ENCODE results near the gene CD3E. TPM values are rescaled to one million over a fixed set of nuclear protein-coding genes. Genes with fewer than 3 reads are reported as not detected.

CD3E gene
- total and polyA plus RNA-seq, 10 donors, result 20.5 to 89.2 (median 55.0) TPM

DNA sequence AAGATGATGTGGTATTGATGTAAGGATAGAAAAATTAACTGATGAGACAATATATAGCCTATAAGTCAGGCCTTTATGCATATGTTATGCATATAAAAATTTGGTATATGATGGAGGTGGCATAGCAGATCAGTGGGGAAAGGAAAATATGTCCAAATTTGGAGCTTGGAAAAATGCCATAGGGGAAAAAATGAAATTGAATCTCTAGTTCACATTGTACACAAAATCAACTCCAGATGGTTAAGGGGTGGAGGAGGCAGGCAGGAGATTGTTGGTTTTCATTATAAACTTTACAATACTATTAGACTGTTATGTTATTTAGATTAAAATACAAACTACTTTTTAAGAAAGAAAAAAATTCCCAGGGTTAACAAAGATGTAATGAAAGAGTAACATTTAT is 15.1 kb upstream of the CD3E start:
- Histone ChIP-seq H3K27me3 (replicated peaks in 1 of 7) (peaks cover 0 to 5% (median 0%) of the 10 kb centered on the region in 7 donors), H3K36me3 (no peaks in the 10 kb centered on the region), H3K4me1 (peaks cover 0 to 12% (median 7%) of the 10 kb centered on the region in 6 donors), H3K9me3 (no peaks in the 10 kb centered on the region), H3K27ac (no peak overlapping the region), H3K4me3 (no peak overlapping the region)
- DNase-seq, result no peak
- TF ChIP-seq, protein P1, sequence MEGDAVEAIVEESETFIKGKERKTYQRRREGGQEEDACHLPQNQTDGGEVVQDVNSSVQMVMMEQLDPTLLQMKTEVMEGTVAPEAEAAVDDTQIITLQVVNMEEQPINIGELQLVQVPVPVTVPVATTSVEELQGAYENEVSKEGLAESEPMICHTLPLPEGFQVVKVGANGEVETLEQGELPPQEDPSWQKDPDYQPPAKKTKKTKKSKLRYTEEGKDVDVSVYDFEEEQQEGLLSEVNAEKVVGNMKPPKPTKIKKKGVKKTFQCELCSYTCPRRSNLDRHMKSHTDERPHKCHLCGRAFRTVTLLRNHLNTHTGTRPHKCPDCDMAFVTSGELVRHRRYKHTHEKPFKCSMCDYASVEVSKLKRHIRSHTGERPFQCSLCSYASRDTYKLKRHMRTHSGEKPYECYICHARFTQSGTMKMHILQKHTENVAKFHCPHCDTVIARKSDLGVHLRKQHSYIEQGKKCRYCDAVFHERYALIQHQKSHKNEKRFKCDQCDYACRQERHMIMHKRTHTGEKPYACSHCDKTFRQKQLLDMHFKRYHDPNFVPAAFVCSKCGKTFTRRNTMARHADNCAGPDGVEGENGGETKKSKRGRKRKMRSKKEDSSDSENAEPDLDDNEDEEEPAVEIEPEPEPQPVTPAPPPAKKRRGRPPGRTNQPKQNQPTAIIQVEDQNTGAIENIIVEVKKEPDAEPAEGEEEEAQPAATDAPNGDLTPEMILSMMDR (IDR thresholded peaks at IDR 0.05 in 8 of 11, conservative IDR thresholded peaks at IDR 0.05 in 3 of 11), result no peak
- TF ChIP-seq POLR2AphosphoS5 (IDR thresholded peaks at IDR 0.05), result no peak
- TF ChIP-seq POLR2A (IDR thresholded peaks at IDR 0.05), result no peak
- intact Hi-C loops (cut with DNase I; ENCODE audit: low total_unique reads), result no loop called here

DNA sequence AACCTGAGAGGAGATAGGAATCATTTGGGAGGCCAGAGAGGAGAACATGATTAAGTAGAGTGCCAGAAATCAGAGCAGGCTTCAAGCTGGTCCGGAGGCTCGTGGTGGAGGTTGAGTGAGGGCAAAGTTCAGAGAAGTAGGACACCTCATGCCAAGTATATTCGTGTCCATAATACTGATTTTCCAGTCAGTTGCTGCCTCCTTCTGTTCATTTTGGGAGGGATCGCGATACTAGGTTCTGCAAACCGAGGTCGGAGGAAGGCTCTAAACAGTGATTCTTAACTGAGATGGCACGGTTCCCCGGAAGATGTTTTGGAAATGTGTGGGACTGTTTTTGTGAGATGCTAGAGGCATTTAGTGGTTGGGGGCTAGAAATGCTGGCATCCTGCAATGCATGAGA is 13.6 kb upstream of the CD3E start:
- Histone ChIP-seq H3K36me3 (no peaks in the 10 kb centered on the region), H3K4me3 (no peak overlapping the region), H3K9me3 (no peaks in the 10 kb centered on the region), H3K27ac (peak overlapping the region in 2 of 8 donors; percentile 46 to 53), H3K4me1 (peaks cover 0 to 16% (median 7%) of the 10 kb centered on the region in 6 donors), H3K27me3 (replicated peaks in 1 of 7) (peaks cover 0 to 11% (median 0%) of the 10 kb centered on the region in 7 donors)
- DNase-seq, result no peak
- TF ChIP-seq POLR2A (IDR thresholded peaks at IDR 0.05) (no peak), POLR2AphosphoS5 (IDR thresholded peaks at IDR 0.05) (no peak)
- TF ChIP-seq, protein P1 (IDR thresholded peaks at IDR 0.05 in 8 of 11, conservative IDR thresholded peaks at IDR 0.05 in 3 of 11), result peak in 9 of 11 experiments; percentile 16 to 62 (median 52)
- intact Hi-C loops (cut with DNase I; ENCODE audit: low total_unique reads), result loop anchor here (5.0 kb wide), 1 partner anchor 94 kb away; no protein-coding TSS in a partner anchor
- WGBS, 5 donors, result 12 to 20% (median 17%) methylated on average over 9 of the region's 9 CpGs

DNA sequence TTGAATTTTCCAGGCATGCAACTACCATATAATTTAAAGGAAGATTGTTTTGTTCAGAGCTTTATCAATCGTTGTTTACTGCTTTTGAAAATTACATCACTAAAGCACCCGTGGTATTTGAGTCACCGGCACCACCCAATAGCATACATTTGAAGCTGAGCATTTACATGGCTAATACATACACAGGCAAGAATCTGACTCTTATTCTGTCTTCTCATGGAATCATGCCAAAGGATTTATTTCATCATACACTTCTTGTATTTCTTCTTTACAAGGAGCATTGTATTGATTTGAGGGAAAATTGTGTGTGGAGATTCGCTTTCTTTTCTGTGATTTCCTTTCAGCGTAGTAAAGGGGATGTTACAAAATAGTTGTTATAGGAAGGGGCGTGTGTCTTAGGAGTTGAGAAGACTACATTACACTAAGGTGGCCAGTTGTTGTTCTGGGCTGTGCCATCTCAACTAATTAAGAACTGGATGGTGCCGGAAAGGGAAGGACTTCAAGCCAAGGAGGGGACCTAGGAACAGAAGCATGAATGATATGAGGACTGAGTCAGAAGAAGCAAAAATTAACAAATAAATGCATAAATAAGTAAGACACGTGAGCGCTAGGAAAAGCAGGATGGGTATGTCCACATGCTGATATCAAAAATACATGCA is 12.9 kb upstream of the CD3E start:
- H3K4me1 ChIP-seq, result peaks cover 0 to 20% (median 7%) of the 10 kb centered on the region in 6 donors
- no peak overlapping the region for H3K4me3 ChIP-seq
- TF ChIP-seq, protein P1 (IDR thresholded peaks at IDR 0.05 in 8 of 11, conservative IDR thresholded peaks at IDR 0.05 in 3 of 11), result no peak
- no peak for TF ChIP-seq POLR2A (IDR thresholded peaks at IDR 0.05)
- TF ChIP-seq POLR2AphosphoS5 (IDR thresholded peaks at IDR 0.05), result no peak
- H3K27me3 ChIP-seq (replicated peaks in 1 of 7), result peaks cover 0 to 11% (median 0%) of the 10 kb centered on the region in 7 donors
- H3K27ac ChIP-seq, result peak overlapping the region in 4 of 8 donors; percentile 10 to 53 (median 30)
- intact Hi-C loops (cut with DNase I; ENCODE audit: low total_unique reads), result loop anchor here (5.0 kb wide), 1 partner anchor 94 kb away; no protein-coding TSS in a partner anchor
- no peak for DNase-seq
- no peaks in the 10 kb centered on the region for H3K36me3 ChIP-seq
- WGBS, 5 donors, result 59 to 81% (median 73%) methylated on average over 9 of the region's 9 CpGs
- H3K9me3 ChIP-seq, result no peaks in the 10 kb centered on the region

DNA sequence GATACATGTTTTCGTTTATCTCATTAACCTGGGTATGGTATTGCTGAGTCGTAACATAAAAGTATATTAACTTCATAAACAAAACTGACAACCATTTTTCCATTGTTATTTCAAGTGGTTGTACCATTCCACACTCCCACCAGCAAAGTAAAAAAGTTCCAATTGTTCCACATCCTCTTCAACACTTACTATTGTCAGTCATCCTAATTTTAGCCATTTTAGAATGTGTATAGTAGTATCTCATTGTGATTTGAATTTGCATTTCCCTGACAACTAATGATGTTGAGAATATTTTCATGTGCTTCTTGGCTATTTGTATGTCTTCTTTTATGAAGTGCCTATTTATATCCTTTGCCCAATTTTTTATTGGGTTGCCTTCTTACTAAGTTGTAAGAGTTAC is 10.5 kb upstream of the CD3E start:
- no peak overlapping the region for H3K27ac ChIP-seq
- 87 to 97% (median 93%) methylated on average over 2 of the region's 2 CpGs for WGBS, 5 donors
- peaks cover 0 to 20% (median 7%) of the 10 kb centered on the region in 6 donors for H3K4me1 ChIP-seq
- no peak for DNase-seq
- no peaks in the 10 kb centered on the region for H3K36me3 ChIP-seq
- intact Hi-C loops (cut with DNase I; ENCODE audit: low total_unique reads), result loop anchor here (5.0 kb wide), 1 partner anchor 97 kb away; no protein-coding TSS in a partner anchor
- no peaks in the 10 kb centered on the region for H3K9me3 ChIP-seq
- no peak overlapping the region for H3K4me3 ChIP-seq
- peaks cover 0 to 11% (median 0%) of the 10 kb centered on the region in 7 donors for H3K27me3 ChIP-seq (replicated peaks in 1 of 7)
- TF ChIP-seq POLR2A (IDR thresholded peaks at IDR 0.05) (no peak), POLR2AphosphoS5 (IDR thresholded peaks at IDR 0.05) (no peak)
- TF ChIP-seq, protein P1 (IDR thresholded peaks at IDR 0.05 in 8 of 11, conservative IDR thresholded peaks at IDR 0.05 in 3 of 11), result no peak
